ENCODE data around the gene KLRD1.

KLRD1 gene

GRCh38 chr12:10307630-10308029, at the start of gene KLRD1:
Gene KLRD1 (plus strand): TSS chr12:10307870. CDS start chr12:10308078, 208 bp downstream.
- TF ChIP-seq CTCF (IDR thresholded peaks at IDR 0.05; ENCODE audit: low read depth, low read length), result no peak
- no peak for DNase-seq (ENCODE audit: extremely low read depth, low read depth)

GRCh38 chr12:10260927-10261326, 46.7 kb upstream of the KLRD1 start:
- no peak for TF ChIP-seq CTCF (IDR thresholded peaks at IDR 0.05; ENCODE audit: low read depth, low read length)
- no peak for DNase-seq (ENCODE audit: extremely low read depth, low read depth)

- TF ChIP-seq CTCF (IDR thresholded peaks at IDR 0.05; ENCODE audit: low read depth, low read length), result no peak
- no peak for DNase-seq (ENCODE audit: extremely low read depth, low read depth)
Observed at GRCh38 chr12:10268037-10268436, 39.6 kb upstream of the KLRD1 start.

GRCh38 chr12:10272467-10272866, 35.2 kb upstream of the KLRD1 start:
- no peak for DNase-seq (ENCODE audit: extremely low read depth, low read depth)

GRCh38 chr12:10276774-10277173, 30.9 kb upstream of the KLRD1 start:
- TF ChIP-seq CTCF (IDR thresholded peaks at IDR 0.05; ENCODE audit: low read depth, low read length), result no peak
- no peak for DNase-seq (ENCODE audit: extremely low read depth, low read depth)

More at GRCh38 chr12:10272467-10272866, 35.2 kb upstream of the KLRD1 start:
- TF ChIP-seq CTCF (IDR thresholded peaks at IDR 0.05; ENCODE audit: low read depth, low read length), result no peak

- no peak for DNase-seq (ENCODE audit: extremely low read depth, low read depth)
- TF ChIP-seq CTCF (IDR thresholded peaks at IDR 0.05; ENCODE audit: low read depth, low read length), result no peak
Observed at GRCh38 chr12:10278104-10278503, 29.6 kb upstream of the KLRD1 start.

GRCh38 chr12:10279937-10280336, 27.7 kb upstream of the KLRD1 start:
- TF ChIP-seq CTCF (IDR thresholded peaks at IDR 0.05; ENCODE audit: low read depth, low read length), result no peak
- no peak for DNase-seq (ENCODE audit: extremely low read depth, low read depth)

All from AG09319 (cell line).